MM.1S (cell line): ENCODE measurements around the gene WDR70.

Experiments
- DNase-seq: peaks from one replicate; pipeline ENCODE4 v3.0.0-alpha.2; 2015
- H2AFZ ChIP-seq: fragments of 300-600 bp; sonication (generic); 2 replicates; pipeline ENCODE4 v1.6.0; 2016; ENCODE audit warnings: antibody characterized with exemption, low read length
- H3F3A ChIP-seq: fragments of 300-600 bp; sonication (generic); 2 replicates; pipeline ENCODE4 v1.6.1; 2016; ENCODE audit warnings: mild to moderate bottlenecking, antibody characterized with exemption, low read length, moderate library complexity, mixed read lengths; ENCODE audit not compliant: insufficient read depth
- H3K27ac ChIP-seq: fragments of 300-600 bp; sonication (generic); 2 replicates; pipeline ENCODE4 v1.5.1; 2016; ENCODE audit warnings: mild to moderate bottlenecking, low read length
- H3K27me3 ChIP-seq: fragments of 300-600 bp; sonication (generic); replicated peaks from 2 replicates; pipeline ENCODE4 v1.6.0; 2016; ENCODE audit warnings: low read length; ENCODE audit not compliant: insufficient read depth
- H3K36me3 ChIP-seq: fragments of 300-600 bp; sonication (generic); replicated peaks from 2 replicates; pipeline ENCODE4 v1.6.1; 2016; ENCODE audit warnings: mild to moderate bottlenecking, low read length, mixed read lengths; ENCODE audit not compliant: insufficient read depth
- H3K4me1 ChIP-seq: fragments of 300-600 bp; sonication (generic); 2 replicates; pipeline ENCODE4 v1.6.1; 2016; ENCODE audit warnings: low read length, mixed read lengths
- H3K4me2 ChIP-seq: fragments of 300-600 bp; sonication (generic); 2 replicates; pipeline ENCODE4 v1.6.0; 2016; ENCODE audit warnings: low read depth, low read length
- H3K4me3 ChIP-seq: fragments of 300-600 bp; sonication (generic); 2 replicates; pipeline ENCODE4 v1.5.1; 2016; ENCODE audit warnings: low read length, mixed read lengths
- H3K79me2 ChIP-seq: fragments of 300-600 bp; sonication (generic); 2 replicates; pipeline ENCODE4 v1.6.1; 2016; ENCODE audit warnings: mixed run types, low read length, mixed read lengths
- H3K9ac ChIP-seq: fragments of 300-600 bp; sonication (generic); 2 replicates; pipeline ENCODE4 v1.6.1; 2016; ENCODE audit warnings: low read length, mixed read lengths
- H3K9me2 ChIP-seq: fragments of 300-600 bp; sonication (generic); replicated peaks from 2 replicates; pipeline ENCODE4 v1.6.1; 2016; ENCODE audit warnings: mild to moderate bottlenecking, low read length, mixed read lengths; ENCODE audit not compliant: insufficient read depth
- H3K9me3 ChIP-seq: fragments of 300-600 bp; sonication (generic); replicated peaks from 2 replicates; pipeline ENCODE4 v1.6.1; 2016; ENCODE audit warnings: mild to moderate bottlenecking, low read length, mixed read lengths; ENCODE audit not compliant: insufficient read depth
- H4K20me1 ChIP-seq: fragments of 300-600 bp; sonication (generic); 2 replicates; pipeline ENCODE4 v1.6.1; 2016; ENCODE audit warnings: mild to moderate bottlenecking, low read length, moderate library complexity, mixed read lengths; ENCODE audit not compliant: insufficient read depth
- CTCF ChIP-seq: fragments of 300-600 bp; sonication (generic); IDR thresholded peaks from 2 replicates; pipeline ENCODE4 v1.5.1; 2016; ENCODE audit warnings: antibody characterized with exemption, low read length, mixed read lengths
- EZH2 ChIP-seq: fragments of 300-600 bp; sonication (generic); optimal IDR thresholded peaks from 2 replicates; pipeline ENCODE3; 2017; ENCODE audit warnings: low read depth, mild to moderate bottlenecking, antibody characterized with exemption, low read length, mixed read lengths
- EZH2phosphoT487 ChIP-seq: fragments of 300-600 bp; sonication (generic); IDR thresholded peaks from 2 replicates; pipeline ENCODE4 v1.6.1; 2018; ENCODE audit warnings: antibody characterized with exemption, low read length

WDR70 gene

GRCh38 chr5:37391591-37391990 is 12.5 kb downstream of the WDR70 start:
- no peaks in the 10 kb centered on the region for H3F3A ChIP-seq
- H3K27me3 ChIP-seq = no peaks in the 10 kb centered on the region
- H3K27ac ChIP-seq = no peak overlapping the region
- H3K4me3 ChIP-seq = no peak overlapping the region
- DNase-seq = no peak
- H3K4me2 ChIP-seq = no peak overlapping the region
- H4K20me1 ChIP-seq = no peaks in the 10 kb centered on the region
- H3K36me3 ChIP-seq = peaks cover 3% of the 10 kb centered on the region; the same call in 1 of the 2 replicates
- no peak overlapping the region for H3K9ac ChIP-seq
- no peaks in the 10 kb centered on the region for H3K79me2 ChIP-seq
- TF ChIP-seq CTCF (no peak), EZH2 (no peak), EZH2phosphoT487 (no peak)
- no peak overlapping the region for H2AFZ ChIP-seq
- no peaks in the 10 kb centered on the region for H3K9me2 ChIP-seq
- no peaks in the 10 kb centered on the region for H3K4me1 ChIP-seq
- no peaks in the 10 kb centered on the region for H3K9me3 ChIP-seq

GRCh38 chr5:37396352-37396751 is 17.2 kb downstream of the WDR70 start:
- peaks cover 3% of the 10 kb centered on the region; the same call in 1 of the 2 replicates for H3K36me3 ChIP-seq
- no peak for DNase-seq
- TF ChIP-seq CTCF (no peak), EZH2phosphoT487 (no peak), EZH2 (no peak)
- H3K9me2 ChIP-seq = no peaks in the 10 kb centered on the region
- no peak overlapping the region for H2AFZ ChIP-seq
- no peak overlapping the region for H3K9ac ChIP-seq
- no peaks in the 10 kb centered on the region for H4K20me1 ChIP-seq
- no peaks in the 10 kb centered on the region for H3K27me3 ChIP-seq
- no peaks in the 10 kb centered on the region for H3K79me2 ChIP-seq
- H3K4me3 ChIP-seq = no peak overlapping the region
- H3K9me3 ChIP-seq = no peaks in the 10 kb centered on the region
- no peak overlapping the region for H3K27ac ChIP-seq
- no peak overlapping the region for H3K4me2 ChIP-seq
- no peaks in the 10 kb centered on the region for H3F3A ChIP-seq
- H3K4me1 ChIP-seq = no peaks in the 10 kb centered on the region

- no peaks in the 10 kb centered on the region for H3K4me1 ChIP-seq
- no peaks in the 10 kb centered on the region for H4K20me1 ChIP-seq
- TF ChIP-seq EZH2phosphoT487 (no peak), CTCF (no peak), EZH2 (no peak)
- no peaks in the 10 kb centered on the region for H3K79me2 ChIP-seq
- H3K36me3 ChIP-seq = no peaks in the 10 kb centered on the region
- H3K4me2 ChIP-seq = no peak overlapping the region
- no peaks in the 10 kb centered on the region for H3K27me3 ChIP-seq
- no peak overlapping the region for H3K9ac ChIP-seq
- H2AFZ ChIP-seq = no peak overlapping the region
- H3K4me3 ChIP-seq = no peak overlapping the region
- no peak overlapping the region for H3K27ac ChIP-seq
- no peak for DNase-seq
- no peaks in the 10 kb centered on the region for H3F3A ChIP-seq
- no peaks in the 10 kb centered on the region for H3K9me3 ChIP-seq
- no peaks in the 10 kb centered on the region for H3K9me2 ChIP-seq
These were observed 21.4 kb downstream of the WDR70 start for GRCh38 chr5:37400501-37400900.
